MM.1S (cell line): Measurements from ENCODE around the gene XKRX.

Experiments
- DNase-seq: peaks from one replicate; pipeline ENCODE4 v3.0.0-alpha.2; 2015
- H2AFZ ChIP-seq: fragments of 300-600 bp; sonication (generic); 2 replicates; pipeline ENCODE4 v1.6.0; 2016; ENCODE audit warnings: antibody characterized with exemption, low read length
- H3F3A ChIP-seq: fragments of 300-600 bp; sonication (generic); 2 replicates; pipeline ENCODE4 v1.6.1; 2016; ENCODE audit warnings: mild to moderate bottlenecking, antibody characterized with exemption, low read length, moderate library complexity, mixed read lengths; ENCODE audit not compliant: insufficient read depth
- H3K27ac ChIP-seq: fragments of 300-600 bp; sonication (generic); 2 replicates; pipeline ENCODE4 v1.5.1; 2016; ENCODE audit warnings: mild to moderate bottlenecking, low read length
- H3K27me3 ChIP-seq: fragments of 300-600 bp; sonication (generic); replicated peaks from 2 replicates; pipeline ENCODE4 v1.6.0; 2016; ENCODE audit warnings: low read length; ENCODE audit not compliant: insufficient read depth
- H3K36me3 ChIP-seq: fragments of 300-600 bp; sonication (generic); replicated peaks from 2 replicates; pipeline ENCODE4 v1.6.1; 2016; ENCODE audit warnings: mild to moderate bottlenecking, low read length, mixed read lengths; ENCODE audit not compliant: insufficient read depth
- H3K4me1 ChIP-seq: fragments of 300-600 bp; sonication (generic); 2 replicates; pipeline ENCODE4 v1.6.1; 2016; ENCODE audit warnings: low read length, mixed read lengths
- H3K4me2 ChIP-seq: fragments of 300-600 bp; sonication (generic); 2 replicates; pipeline ENCODE4 v1.6.0; 2016; ENCODE audit warnings: low read depth, low read length
- H3K4me3 ChIP-seq: fragments of 300-600 bp; sonication (generic); 2 replicates; pipeline ENCODE4 v1.5.1; 2016; ENCODE audit warnings: low read length, mixed read lengths
- H3K79me2 ChIP-seq: fragments of 300-600 bp; sonication (generic); 2 replicates; pipeline ENCODE4 v1.6.1; 2016; ENCODE audit warnings: mixed run types, low read length, mixed read lengths
- H3K9ac ChIP-seq: fragments of 300-600 bp; sonication (generic); 2 replicates; pipeline ENCODE4 v1.6.1; 2016; ENCODE audit warnings: low read length, mixed read lengths
- H3K9me2 ChIP-seq: fragments of 300-600 bp; sonication (generic); replicated peaks from 2 replicates; pipeline ENCODE4 v1.6.1; 2016; ENCODE audit warnings: mild to moderate bottlenecking, low read length, mixed read lengths; ENCODE audit not compliant: insufficient read depth
- H3K9me3 ChIP-seq: fragments of 300-600 bp; sonication (generic); replicated peaks from 2 replicates; pipeline ENCODE4 v1.6.1; 2016; ENCODE audit warnings: mild to moderate bottlenecking, low read length, mixed read lengths; ENCODE audit not compliant: insufficient read depth
- H4K20me1 ChIP-seq: fragments of 300-600 bp; sonication (generic); 2 replicates; pipeline ENCODE4 v1.6.1; 2016; ENCODE audit warnings: mild to moderate bottlenecking, low read length, moderate library complexity, mixed read lengths; ENCODE audit not compliant: insufficient read depth
- CTCF ChIP-seq: fragments of 300-600 bp; sonication (generic); IDR thresholded peaks from 2 replicates; pipeline ENCODE4 v1.5.1; 2016; ENCODE audit warnings: antibody characterized with exemption, low read length, mixed read lengths
- EZH2 ChIP-seq: fragments of 300-600 bp; sonication (generic); optimal IDR thresholded peaks from 2 replicates; pipeline ENCODE3; 2017; ENCODE audit warnings: low read depth, mild to moderate bottlenecking, antibody characterized with exemption, low read length, mixed read lengths
- EZH2phosphoT487 ChIP-seq: fragments of 300-600 bp; sonication (generic); IDR thresholded peaks from 2 replicates; pipeline ENCODE4 v1.6.1; 2018; ENCODE audit warnings: antibody characterized with exemption, low read length

XKRX gene

GRCh38 chrX:100924375-100924774 lies 4.3 kb downstream of the XKRX start:
- Histone ChIP-seq H4K20me1 (no peaks in the 10 kb centered on the region), H3K4me3 (no peak overlapping the region), H3F3A (no peaks in the 10 kb centered on the region), H3K9me2 (no peaks in the 10 kb centered on the region), H3K4me2 (no peak overlapping the region), H3K36me3 (no peaks in the 10 kb centered on the region), H3K9me3 (no peaks in the 10 kb centered on the region), H3K4me1 (no peaks in the 10 kb centered on the region), H2AFZ (no peak overlapping the region), H3K9ac (no peak overlapping the region), H3K27ac (no peak overlapping the region), H3K27me3 (no peaks in the 10 kb centered on the region), H3K79me2 (no peaks in the 10 kb centered on the region)
- DNase-seq, result no peak
- TF ChIP-seq EZH2phosphoT487, result no peak
- TF ChIP-seq CTCF, result no peak
- TF ChIP-seq EZH2, result no peak

- no peaks in the 10 kb centered on the region for H4K20me1 ChIP-seq
- H3K4me2 ChIP-seq, result no peak overlapping the region
- no peaks in the 10 kb centered on the region for H3F3A ChIP-seq
- no peak for TF ChIP-seq EZH2
- no peak for TF ChIP-seq EZH2phosphoT487
- TF ChIP-seq CTCF, result no peak
- no peaks in the 10 kb centered on the region for H3K9me2 ChIP-seq
- H3K27me3 ChIP-seq, result no peaks in the 10 kb centered on the region
- no peaks in the 10 kb centered on the region for H3K79me2 ChIP-seq
- DNase-seq, result no peak
- H3K27ac ChIP-seq, result no peak overlapping the region
- H3K4me3 ChIP-seq, result no peak overlapping the region
- H3K4me1 ChIP-seq, result no peaks in the 10 kb centered on the region
- H3K36me3 ChIP-seq, result no peaks in the 10 kb centered on the region
- H2AFZ ChIP-seq, result no peak overlapping the region
- no peaks in the 10 kb centered on the region for H3K9me3 ChIP-seq
- no peak overlapping the region for H3K9ac ChIP-seq
Observed at GRCh38 chrX:100915562-100915961, 13.2 kb downstream of the XKRX start.

DNA sequence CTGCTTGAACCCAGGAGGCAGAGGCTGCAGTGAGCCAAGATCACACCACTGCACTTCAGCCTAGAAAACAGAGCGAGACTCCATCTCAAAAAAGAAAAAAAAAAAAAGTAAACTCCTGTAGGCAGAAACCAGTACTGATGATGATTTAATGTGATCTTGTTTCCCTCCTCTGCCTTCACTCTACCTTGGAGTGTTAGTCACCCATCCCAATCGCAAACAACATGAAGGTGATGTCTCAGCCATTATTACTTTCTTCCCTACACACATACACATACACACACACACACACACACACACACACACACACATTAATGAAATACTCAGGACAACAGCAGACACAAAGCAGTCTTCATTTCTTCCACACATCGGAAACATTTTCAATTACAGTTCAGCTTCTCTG lies 15.6 kb downstream of the XKRX start:
- H3K4me1 ChIP-seq, result no peaks in the 10 kb centered on the region
- no peaks in the 10 kb centered on the region for H4K20me1 ChIP-seq
- no peak overlapping the region for H2AFZ ChIP-seq
- H3K27ac ChIP-seq, result no peak overlapping the region
- TF ChIP-seq CTCF, result no peak
- H3F3A ChIP-seq, result no peaks in the 10 kb centered on the region
- no peaks in the 10 kb centered on the region for H3K79me2 ChIP-seq
- no peak overlapping the region for H3K4me2 ChIP-seq
- H3K9ac ChIP-seq, result no peak overlapping the region
- no peaks in the 10 kb centered on the region for H3K9me2 ChIP-seq
- no peaks in the 10 kb centered on the region for H3K36me3 ChIP-seq
- H3K4me3 ChIP-seq, result no peak overlapping the region
- H3K27me3 ChIP-seq, result no peaks in the 10 kb centered on the region
- no peak for DNase-seq
- no peaks in the 10 kb centered on the region for H3K9me3 ChIP-seq

GRCh38 chrX:100911731-100912130 lies 17.0 kb downstream of the XKRX start:
- Histone ChIP-seq H3K9me2 (no peaks in the 10 kb centered on the region), H3K4me3 (no peak overlapping the region), H3K27ac (no peak overlapping the region), H3K9ac (no peak overlapping the region), H3K36me3 (no peaks in the 10 kb centered on the region), H3K9me3 (no peaks in the 10 kb centered on the region), H4K20me1 (no peaks in the 10 kb centered on the region), H3K4me2 (no peak overlapping the region), H3K79me2 (no peaks in the 10 kb centered on the region), H3K4me1 (no peaks in the 10 kb centered on the region), H3F3A (no peaks in the 10 kb centered on the region), H3K27me3 (no peaks in the 10 kb centered on the region), H2AFZ (no peak overlapping the region)
- TF ChIP-seq CTCF (no peak), EZH2 (no peak), EZH2phosphoT487 (no peak)
- DNase-seq, result no peak
